Thyroid gland (tissue), 4 donors: ENCODE results near the gene ESRP2. TPM values are rescaled to one million over a fixed set of nuclear protein-coding genes. Genes with fewer than 3 reads are reported as not detected.

ENCODE experiments used
- DNase-seq, 2 donors: peaks; one replicate each; pipeline ENCODE4 v3.0.0-alpha.2; 2019
- H3K27ac ChIP-seq, 3 donors: fragments of 200-600 bp; sonication (generic); 1 replicate in 2 of 3; 2 replicates in 1 of 3; pipeline ENCODE4 v1.5.1; 2016 to 2019; ENCODE audit warnings: mild to moderate bottlenecking in 1 of 3, moderate library complexity in 1 of 3
- H3K27me3 ChIP-seq: fragments of 200-600 bp; sonication (generic); one replicate; pipeline ENCODE4 v1.5.1; 2019
- H3K36me3 ChIP-seq, 2 donors: fragments of 200-600 bp; sonication (generic); one replicate each; pipeline ENCODE4 v1.5.1; 2016 to 2019
- H3K4me1 ChIP-seq, 2 donors: fragments of 200-600 bp; sonication (generic); one replicate each; pipeline ENCODE4 v1.5.1; 2017 to 2019
- H3K4me3 ChIP-seq, 3 donors: fragments of 200-600 bp; sonication (generic); replicated peaks in 1 of 3; 1 replicate in 2 of 3; 2 replicates in 1 of 3; pipeline ENCODE4 v1.5.1; 2016; ENCODE audit warnings: mild to moderate bottlenecking in 1 of 3
- H3K9me3 ChIP-seq: fragments of 200-600 bp; sonication (generic); one replicate; pipeline ENCODE4 v1.5.1; 2017
- POLR2A ChIP-seq, 2 donors: fragments of 450-650 bp; IDR thresholded peaks; one replicate each; pipeline ENCODE4 v1.6.1; 2017; ENCODE audit warnings: antibody characterized with exemption in 2 of 2, mild to moderate bottlenecking in 2 of 2, moderate library complexity in 1 of 2
- WGBS, 2 donors: methylation state at CpG; one replicate each; pipeline ENCODE4 v1.1.5; 2017; 5-methylcytosine and 5-hydroxymethylcytosine counted together
- intact Hi-C: fragments of 100-400 bp; cut with DNase I; formaldehyde crosslinking; loops from one replicate; pipeline ENCODE4 v1.15.1; 2023
- total RNA-seq, 4 donors: library from RNA; depleted of rRNA; stranded (reverse); fragments of >200 nt; gene quantifications; one replicate each; pipeline ENCODE4 v1.2.3, GENCODE V29; 2016
- TF ChIP-seq, protein P1 (sequence below), 6 experiments: fragments of 200-600 bp in 3 of 6; fragments of 450-650 bp in 3 of 6; sonication (generic) in 3 of 6; IDR thresholded peaks; one replicate each; pipeline ENCODE4 v1.5.1; 2016 to 2019; ENCODE audit warnings: antibody characterized with exemption in 6 of 6, mild to moderate bottlenecking in 2 of 6, inconsistent platforms in 1 of 6, moderate library complexity in 1 of 6

Gene ESRP2
- total RNA-seq, 4 donors from 2014 or later = 42.9 to 86.9 (median 50.5) TPM

- H3K36me3 ChIP-seq = no peaks in the 10 kb centered on the region
- H3K27me3 ChIP-seq = no peaks in the 10 kb centered on the region
- H3K27ac ChIP-seq = no peak overlapping the region
- H3K9me3 ChIP-seq = no peaks in the 10 kb centered on the region
- H3K4me1 ChIP-seq = peaks cover 30 to 39% of the 10 kb centered on the region in 2 donors
- no peak overlapping the region for H3K4me3 ChIP-seq
- 84 to 89% methylated on average over 7 of the region's 7 CpGs for WGBS, 2 donors
- no peak for TF ChIP-seq POLR2A (IDR thresholded peaks at IDR 0.05)
- TF ChIP-seq, protein P1, sequence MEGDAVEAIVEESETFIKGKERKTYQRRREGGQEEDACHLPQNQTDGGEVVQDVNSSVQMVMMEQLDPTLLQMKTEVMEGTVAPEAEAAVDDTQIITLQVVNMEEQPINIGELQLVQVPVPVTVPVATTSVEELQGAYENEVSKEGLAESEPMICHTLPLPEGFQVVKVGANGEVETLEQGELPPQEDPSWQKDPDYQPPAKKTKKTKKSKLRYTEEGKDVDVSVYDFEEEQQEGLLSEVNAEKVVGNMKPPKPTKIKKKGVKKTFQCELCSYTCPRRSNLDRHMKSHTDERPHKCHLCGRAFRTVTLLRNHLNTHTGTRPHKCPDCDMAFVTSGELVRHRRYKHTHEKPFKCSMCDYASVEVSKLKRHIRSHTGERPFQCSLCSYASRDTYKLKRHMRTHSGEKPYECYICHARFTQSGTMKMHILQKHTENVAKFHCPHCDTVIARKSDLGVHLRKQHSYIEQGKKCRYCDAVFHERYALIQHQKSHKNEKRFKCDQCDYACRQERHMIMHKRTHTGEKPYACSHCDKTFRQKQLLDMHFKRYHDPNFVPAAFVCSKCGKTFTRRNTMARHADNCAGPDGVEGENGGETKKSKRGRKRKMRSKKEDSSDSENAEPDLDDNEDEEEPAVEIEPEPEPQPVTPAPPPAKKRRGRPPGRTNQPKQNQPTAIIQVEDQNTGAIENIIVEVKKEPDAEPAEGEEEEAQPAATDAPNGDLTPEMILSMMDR (IDR thresholded peaks at IDR 0.05) = no peak
- no peak for DNase-seq
- intact Hi-C loops = loop anchor here (5.0 to 10.0 kb wide), 2 partner anchors 85 to 263 kb away; no protein-coding TSS in a partner anchor
Observed at GRCh38 chr16:68242085-68242484, 6.2 kb upstream of the ESRP2 start.

DNA sequence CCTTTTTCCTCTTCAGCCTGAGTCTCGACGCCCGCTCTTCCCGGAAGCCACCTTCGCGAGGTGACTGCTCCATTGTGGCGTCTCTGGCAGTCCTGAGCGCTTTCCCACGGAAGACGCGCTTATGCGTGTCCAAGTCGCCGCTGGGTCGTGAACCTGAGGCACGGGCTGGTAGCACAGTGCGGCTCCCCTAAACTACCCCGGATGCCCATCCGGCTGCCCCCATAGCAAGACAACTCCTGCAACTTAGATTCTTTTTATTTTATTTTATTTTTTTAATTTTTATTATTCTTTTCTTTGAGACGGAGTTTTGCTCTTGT, 2.1 kb upstream of the ESRP2 start:
- no peak for DNase-seq
- 16 to 21% methylated on average over 20 of the region's 20 CpGs for WGBS, 2 donors
- no peaks in the 10 kb centered on the region for H3K27me3 ChIP-seq
- intact Hi-C loops = loop anchor here (10.0 kb wide), 1 partner anchor 243 kb away; the partner anchor contains the start of gene DPEP2
- no peaks in the 10 kb centered on the region for H3K36me3 ChIP-seq
- H3K27ac ChIP-seq = peak overlapping the region; percentile 90 to 96 (median 96)
- peaks cover 31 to 37% of the 10 kb centered on the region in 2 donors for H3K4me1 ChIP-seq
- TF ChIP-seq, protein P1 (IDR thresholded peaks at IDR 0.05) = peak in 1 of 6 experiments; percentile 9
- no peak for TF ChIP-seq POLR2A (IDR thresholded peaks at IDR 0.05)
- H3K9me3 ChIP-seq = no peaks in the 10 kb centered on the region
- H3K4me3 ChIP-seq = peak overlapping the region in 2 of 3 donors; percentile 28 to 68

GRCh38 chr16:68237243-68238028, 1.5 kb upstream of the ESRP2 start:
- peaks cover 31 to 40% of the 10 kb centered on the region in 2 donors for H3K4me1 ChIP-seq
- H3K36me3 ChIP-seq = peaks cover under 1 to 3% of the 10 kb centered on the region in 2 donors
- no peaks in the 10 kb centered on the region for H3K9me3 ChIP-seq
- TF ChIP-seq, protein P1 (IDR thresholded peaks at IDR 0.05) = no peak
- TF ChIP-seq POLR2A (IDR thresholded peaks at IDR 0.05) = peak; percentile 91 to 98
- peak overlapping the region in 2 of 3 donors; percentile 32 to 68 for H3K4me3 ChIP-seq
- WGBS, 2 donors = 0 to 1% methylated on average over 22 to 55 of the region's 72 CpGs
- intact Hi-C loops = loop anchor here (10.0 kb wide), 1 partner anchor 243 kb away; the partner anchor contains the start of gene DPEP2
- peak overlapping the region; percentile 90 to 96 (median 96) for H3K27ac ChIP-seq
- no peaks in the 10 kb centered on the region for H3K27me3 ChIP-seq
- peak; percentile 99 to 100 for DNase-seq

- Histone ChIP-seq H3K4me3 (peak overlapping the region in 2 of 3 donors; percentile 32 to 68), H3K36me3 (peaks cover 6 to 9% of the 10 kb centered on the region in 2 donors), H3K27ac (peak overlapping the region; percentile 90 to 96 (median 95)), H3K9me3 (no peaks in the 10 kb centered on the region), H3K27me3 (no peaks in the 10 kb centered on the region), H3K4me1 (peaks cover 31 to 40% of the 10 kb centered on the region in 2 donors)
- DNase-seq = no peak
- intact Hi-C loops = loop anchor here (10.0 kb wide), 1 partner anchor 242 kb away; the partner anchor contains the start of gene DPEP2
- 10 to 19% methylated on average over 17 to 21 of the region's 21 CpGs for WGBS, 2 donors
- TF ChIP-seq, protein P1 (IDR thresholded peaks at IDR 0.05) = no peak
- TF ChIP-seq POLR2A (IDR thresholded peaks at IDR 0.05) = no peak
Observed at GRCh38 chr16:68236826-68237242, 907 bp upstream of the ESRP2 start.
